ENCODE results near the gene TPCN2. TPM values are rescaled to one million over a fixed set of nuclear protein-coding genes. Genes with fewer than 3 reads are reported as not detected.

The TPCN2 gene
- polyA plus RNA-seq, 3 donors, result 29.3 to 52.8 (median 31.5) TPM

DNA sequence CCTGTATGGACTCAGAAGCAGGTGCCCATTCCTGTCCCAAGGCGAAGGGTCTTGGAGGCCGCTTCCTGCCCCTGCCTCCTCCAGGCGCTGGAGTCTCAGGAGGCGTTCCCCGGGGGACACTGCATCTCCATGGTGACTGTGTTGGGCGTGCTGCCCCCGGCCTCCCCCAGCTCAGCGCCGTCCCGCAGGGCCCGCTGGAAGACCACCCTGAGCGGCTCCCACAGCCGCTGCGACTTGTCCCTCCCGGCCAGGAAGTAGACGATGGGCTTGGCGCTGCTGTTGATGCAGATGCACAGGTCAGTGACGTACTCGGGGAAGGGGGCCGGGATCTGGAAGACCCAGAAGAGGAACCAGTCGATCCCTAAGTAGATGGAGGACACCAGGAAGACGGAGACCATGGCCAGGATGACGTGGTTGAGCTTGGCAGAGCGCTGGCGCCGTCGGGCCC lies 43.5 kb upstream of the TPCN2 start:
- no peak overlapping the region for H3K9ac ChIP-seq (ENCODE audit: insufficient read depth, low read length, poor library complexity, severe bottlenecking)
- Mint-ChIP-seq H3K4me1 (peaks cover 23% of the 10 kb centered on the region), H3K4me3 (peak overlapping the region in 1 of 2 donors; percentile 52), H3K27ac (peak overlapping the region in 1 of 7 donors; percentile 30), H3K9me3 (peaks cover 0 to 2% (median 0%) of the 10 kb centered on the region in 7 donors), H3K27me3 (ENCODE audit: low read depth in 3 of 3) (peaks cover 15 to 40% (median 32%) of the 10 kb centered on the region in 3 donors), H3K36me3 (no peaks in the 10 kb centered on the region)
- H2AFZ ChIP-seq (ENCODE audit: insufficient read depth, low read depth, low read length, poor library complexity, severe bottlenecking), result no peak overlapping the region
- H4K20me1 ChIP-seq (ENCODE audit: insufficient read depth, low read length), result no peaks in the 10 kb centered on the region
- no peak overlapping the region for H3K4me3 ChIP-seq (replicated peaks in 1 of 3; ENCODE audit: low read depth in 2 of 3, low read length in 3 of 3)
- H3K27ac ChIP-seq (ENCODE audit: low read depth in 1 of 2, low read length in 2 of 2), result no peak overlapping the region
- H3K27me3 ChIP-seq (ENCODE audit: control insufficient read depth in 2 of 2, insufficient read depth in 2 of 2, low read length in 2 of 2), result peaks cover 0 to 3% of the 10 kb centered on the region in 2 donors
- intact Hi-C loops (cut with micrococcal nuclease), result loop anchor here in 1 of 2 donors (10.0 kb wide), 1 partner anchor 80 kb away; no protein-coding TSS in a partner anchor
- no peaks in the 10 kb centered on the region for H3K9me3 ChIP-seq (replicated peaks in 1 of 2; ENCODE audit: control insufficient read depth in 1 of 2, insufficient read depth in 1 of 2, low read length in 2 of 2)
- H3K36me3 ChIP-seq (replicated peaks in 1 of 2; ENCODE audit: control insufficient read depth in 1 of 2, insufficient read depth in 2 of 2, low read length in 2 of 2), result no peaks in the 10 kb centered on the region
- H3K79me2 ChIP-seq (ENCODE audit: insufficient read depth, low read length), result no peaks in the 10 kb centered on the region
- TF ChIP-seq, protein P1, sequence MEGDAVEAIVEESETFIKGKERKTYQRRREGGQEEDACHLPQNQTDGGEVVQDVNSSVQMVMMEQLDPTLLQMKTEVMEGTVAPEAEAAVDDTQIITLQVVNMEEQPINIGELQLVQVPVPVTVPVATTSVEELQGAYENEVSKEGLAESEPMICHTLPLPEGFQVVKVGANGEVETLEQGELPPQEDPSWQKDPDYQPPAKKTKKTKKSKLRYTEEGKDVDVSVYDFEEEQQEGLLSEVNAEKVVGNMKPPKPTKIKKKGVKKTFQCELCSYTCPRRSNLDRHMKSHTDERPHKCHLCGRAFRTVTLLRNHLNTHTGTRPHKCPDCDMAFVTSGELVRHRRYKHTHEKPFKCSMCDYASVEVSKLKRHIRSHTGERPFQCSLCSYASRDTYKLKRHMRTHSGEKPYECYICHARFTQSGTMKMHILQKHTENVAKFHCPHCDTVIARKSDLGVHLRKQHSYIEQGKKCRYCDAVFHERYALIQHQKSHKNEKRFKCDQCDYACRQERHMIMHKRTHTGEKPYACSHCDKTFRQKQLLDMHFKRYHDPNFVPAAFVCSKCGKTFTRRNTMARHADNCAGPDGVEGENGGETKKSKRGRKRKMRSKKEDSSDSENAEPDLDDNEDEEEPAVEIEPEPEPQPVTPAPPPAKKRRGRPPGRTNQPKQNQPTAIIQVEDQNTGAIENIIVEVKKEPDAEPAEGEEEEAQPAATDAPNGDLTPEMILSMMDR (IDR thresholded peaks at IDR 0.05), result no peak
- DNase-seq, result no peak
- H3K4me1 ChIP-seq (ENCODE audit: control insufficient read depth in 1 of 2, insufficient read depth in 2 of 2, low read length in 2 of 2), result peaks cover 5 to 28% of the 10 kb centered on the region in 2 donors
- 92% methylated on average over 27 of the region's 27 CpGs for WGBS (ENCODE audit: insufficient coverage)
- no peak overlapping the region for H3K4me2 ChIP-seq (replicated peaks; ENCODE audit: extremely low read depth, low read length, poor library complexity, severe bottlenecking)

DNA sequence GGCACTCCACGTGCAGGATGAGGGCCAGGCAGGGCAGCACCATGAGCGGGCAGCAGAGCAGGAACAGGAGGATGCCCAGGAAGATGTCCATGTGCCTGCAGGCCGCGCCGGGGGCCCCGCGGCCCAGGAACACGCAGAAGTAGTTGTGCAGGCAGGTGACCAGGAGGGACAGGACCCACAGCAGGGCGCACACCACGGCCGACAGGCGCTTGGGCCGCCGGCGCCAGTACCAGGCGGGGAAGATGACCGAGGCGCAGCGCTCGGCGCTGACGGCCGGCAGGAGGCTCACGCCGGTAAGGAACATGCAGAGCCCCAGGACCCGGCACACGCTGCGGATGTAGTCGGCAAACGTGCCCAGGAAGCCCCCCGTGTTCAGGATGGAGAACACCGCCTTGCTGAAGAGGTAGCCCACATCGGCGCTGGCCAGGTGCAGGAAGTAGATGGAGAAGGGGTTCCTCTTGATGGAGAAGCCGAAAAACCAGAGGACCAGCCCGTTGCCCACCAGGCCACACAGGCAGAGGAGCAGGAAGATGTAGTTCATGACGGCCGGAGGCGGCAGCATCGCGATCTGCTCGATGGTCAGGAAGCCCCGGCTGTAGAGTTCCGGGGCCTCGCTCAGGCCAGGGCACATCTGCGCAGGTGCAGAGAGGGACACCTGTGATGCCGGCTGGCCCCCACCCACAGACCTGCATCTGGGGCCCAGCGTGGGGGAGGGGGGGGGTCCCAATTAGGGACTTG lies 42.9 kb upstream of the TPCN2 start:
- Histone ChIP-seq H3K9ac (ENCODE audit: insufficient read depth, low read length, poor library complexity, severe bottlenecking) (no peak overlapping the region), H2AFZ (ENCODE audit: insufficient read depth, low read depth, low read length, poor library complexity, severe bottlenecking) (no peak overlapping the region), H3K27me3 (ENCODE audit: control insufficient read depth in 2 of 2, insufficient read depth in 2 of 2, low read length in 2 of 2) (peaks cover 0 to 9% of the 10 kb centered on the region in 2 donors), H3K36me3 (replicated peaks in 1 of 2; ENCODE audit: control insufficient read depth in 1 of 2, insufficient read depth in 2 of 2, low read length in 2 of 2) (no peaks in the 10 kb centered on the region), H3K9me3 (replicated peaks in 1 of 2; ENCODE audit: control insufficient read depth in 1 of 2, insufficient read depth in 1 of 2, low read length in 2 of 2) (no peaks in the 10 kb centered on the region), H3K79me2 (ENCODE audit: insufficient read depth, low read length) (no peaks in the 10 kb centered on the region), H3K4me2 (replicated peaks; ENCODE audit: extremely low read depth, low read length, poor library complexity, severe bottlenecking) (no peak overlapping the region), H3K4me1 (ENCODE audit: control insufficient read depth in 1 of 2, insufficient read depth in 2 of 2, low read length in 2 of 2) (peaks cover 11 to 34% of the 10 kb centered on the region in 2 donors), H4K20me1 (ENCODE audit: insufficient read depth, low read length) (no peaks in the 10 kb centered on the region), H3K4me3 (replicated peaks in 1 of 3; ENCODE audit: low read depth in 2 of 3, low read length in 3 of 3) (no peak overlapping the region), H3K27ac (ENCODE audit: low read depth in 1 of 2, low read length in 2 of 2) (no peak overlapping the region)
- TF ChIP-seq, protein P1 (IDR thresholded peaks at IDR 0.05), result no peak
- no peak for DNase-seq
- Mint-ChIP-seq H3K9me3 (peaks cover 0 to 2% (median 0%) of the 10 kb centered on the region in 7 donors), H3K4me3 (peak overlapping the region in 1 of 2 donors; percentile 52), H3K27ac (peak overlapping the region in 1 of 7 donors; percentile 62), H3K36me3 (no peaks in the 10 kb centered on the region), H3K4me1 (peaks cover 29% of the 10 kb centered on the region), H3K27me3 (ENCODE audit: low read depth in 3 of 3) (peaks cover 12 to 45% (median 35%) of the 10 kb centered on the region in 3 donors)
- intact Hi-C loops (cut with micrococcal nuclease), result loop anchor here in 1 of 2 donors (10.0 kb wide), 1 partner anchor 79 kb away; no protein-coding TSS in a partner anchor
- 80% methylated on average over 41 of the region's 48 CpGs for WGBS (ENCODE audit: insufficient coverage)
